Measurements from ENCODE around the gene EXOSC7. TPM values are rescaled to one million over a fixed set of nuclear protein-coding genes. Genes with fewer than 3 reads are reported as not detected.
"Not testable (repeated sequence)": the region's sequence is repeated elsewhere in the genome, so short reads cannot be mapped to it uniquely, and the experiment has no call there.

The EXOSC7 gene
- total RNA-seq, 2 donors from 2014 or later: 43.3 to 45.9 TPM

- Histone ChIP-seq H3K4me1 (ENCODE audit: control insufficient read depth in 1 of 2, low read depth in 2 of 2) (peaks cover 10 to 26% of the 10 kb centered on the region in 2 donors), H3K4me3 (no peak overlapping the region), H3K36me3 (no peaks in the 10 kb centered on the region), H3K9me3 (no peaks in the 10 kb centered on the region), H3K27ac (no peak overlapping the region), H3K27me3 (replicated peaks; ENCODE audit: insufficient read depth) (no peaks in the 10 kb centered on the region)
- no peak for DNase-seq (ENCODE audit: low spot score)
- no peak for ATAC-seq (ENCODE audit: insufficient number of reproducible peaks, low FRiP score, low read depth)
- no peak for TF ChIP-seq CTCF (IDR thresholded peaks at IDR 0.05)
Observed at GRCh38 chr3:44981220-44981619, 5.2 kb downstream of the EXOSC7 start.

DNA sequence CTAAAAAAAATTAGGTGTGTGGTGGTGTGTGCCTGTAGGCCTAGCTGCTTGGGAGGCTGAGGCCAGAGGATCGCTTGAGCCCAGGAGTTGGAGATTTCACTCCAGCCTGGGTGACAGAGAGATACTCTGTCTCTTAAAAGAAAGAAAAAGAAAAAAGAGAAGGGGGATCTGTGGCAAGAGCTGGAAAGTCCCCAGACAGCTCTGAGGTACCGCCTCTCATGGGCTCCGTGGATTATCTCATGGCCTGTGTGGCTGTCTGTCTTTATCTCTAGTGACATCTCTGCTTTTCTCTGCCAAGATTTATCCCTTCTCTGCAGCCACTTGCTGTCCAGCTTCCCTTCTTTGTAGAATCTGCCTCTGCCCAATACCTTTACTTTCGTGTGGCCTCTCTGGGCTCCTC lies 5.7 kb downstream of the EXOSC7 start:
- DNase-seq (ENCODE audit: low spot score): no peak
- ATAC-seq (ENCODE audit: insufficient number of reproducible peaks, low FRiP score, low read depth): no peak
- H3K27ac ChIP-seq: no peak overlapping the region

DNA sequence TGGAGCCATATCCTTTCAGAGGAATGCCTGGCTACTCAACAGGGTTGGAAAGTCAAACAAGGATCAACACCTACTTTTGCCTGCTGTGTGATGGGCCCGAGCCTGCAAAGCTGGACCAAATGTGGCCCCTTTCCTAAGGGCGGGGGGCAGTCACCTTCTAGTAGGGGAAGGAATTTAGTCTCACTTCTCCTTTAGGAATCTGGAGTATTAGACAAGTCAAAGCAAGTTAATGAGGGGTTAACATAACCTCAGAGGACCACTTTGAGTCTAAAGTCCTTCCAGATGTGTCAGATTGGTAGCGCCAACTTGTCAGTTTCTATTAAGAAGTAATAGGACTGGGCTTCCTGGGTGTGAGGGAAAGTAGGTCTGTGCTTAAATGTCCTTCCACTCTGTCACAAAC lies 6.8 kb downstream of the EXOSC7 start:
- no peak overlapping the region for H3K4me3 ChIP-seq
- no peaks in the 10 kb centered on the region for H3K27me3 ChIP-seq (replicated peaks; ENCODE audit: insufficient read depth)
- H3K27ac ChIP-seq: no peak overlapping the region
- no peak for TF ChIP-seq CTCF (IDR thresholded peaks at IDR 0.05)
- H3K9me3 ChIP-seq: no peaks in the 10 kb centered on the region
- ATAC-seq (ENCODE audit: insufficient number of reproducible peaks, low FRiP score, low read depth) (no peak), DNase-seq (ENCODE audit: low spot score) (no peak)
- H3K4me1 ChIP-seq (ENCODE audit: control insufficient read depth in 1 of 2, low read depth in 2 of 2): peaks cover 4 to 13% of the 10 kb centered on the region in 2 donors
- H3K36me3 ChIP-seq: no peaks in the 10 kb centered on the region

More for the DNA sequence above, 5.7 kb downstream of the EXOSC7 start:
- Histone ChIP-seq H3K9me3 (no peaks in the 10 kb centered on the region), H3K36me3 (no peaks in the 10 kb centered on the region), H3K27me3 (replicated peaks; ENCODE audit: insufficient read depth) (no peaks in the 10 kb centered on the region), H3K4me1 (ENCODE audit: control insufficient read depth in 1 of 2, low read depth in 2 of 2) (peaks cover 10 to 24% of the 10 kb centered on the region in 2 donors), H3K4me3 (no peak overlapping the region)
- no peak for TF ChIP-seq CTCF (IDR thresholded peaks at IDR 0.05)

- Histone ChIP-seq H3K27ac (no peak overlapping the region), H3K36me3 (no peaks in the 10 kb centered on the region), H3K9me3 (no peaks in the 10 kb centered on the region), H3K4me1 (ENCODE audit: control insufficient read depth in 1 of 2, low read depth in 2 of 2) (peaks cover under 1 to 11% of the 10 kb centered on the region in 2 donors), H3K4me3 (no peak overlapping the region), H3K27me3 (replicated peaks; ENCODE audit: insufficient read depth) (no peaks in the 10 kb centered on the region)
- TF ChIP-seq CTCF (IDR thresholded peaks at IDR 0.05): no peak
- ATAC-seq (ENCODE audit: insufficient number of reproducible peaks, low FRiP score, low read depth): no peak
- DNase-seq (ENCODE audit: low spot score): no peak
Observed at GRCh38 chr3:44983484-44983941, 7.5 kb downstream of the EXOSC7 start.

DNA sequence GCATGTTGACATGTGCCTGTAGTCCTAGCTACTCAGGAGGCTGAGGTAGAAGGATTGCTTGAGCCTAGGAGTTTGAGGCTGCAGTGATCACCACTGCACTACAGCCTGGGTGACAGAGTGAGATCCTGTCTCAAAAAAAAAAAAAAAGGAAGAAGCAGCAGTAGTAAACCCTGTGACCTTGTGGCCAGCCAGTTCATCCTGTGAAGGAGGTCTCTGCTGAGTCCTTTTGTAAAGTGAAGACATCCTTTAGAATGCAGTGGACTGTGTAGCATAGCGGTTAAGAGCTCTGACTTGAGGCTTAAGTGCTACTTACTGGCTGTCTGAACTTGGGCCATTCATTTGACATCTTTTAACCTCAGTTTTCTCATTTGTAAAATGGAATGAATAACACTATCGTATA lies 8.3 kb downstream of the EXOSC7 start:
- Histone ChIP-seq H3K27me3 (replicated peaks; ENCODE audit: insufficient read depth) (no peaks in the 10 kb centered on the region), H3K4me1 (ENCODE audit: control insufficient read depth in 1 of 2, low read depth in 2 of 2) (peaks cover 0 to 11% of the 10 kb centered on the region in 2 donors), H3K4me3 (no peak overlapping the region), H3K27ac (no peak overlapping the region), H3K36me3 (no peaks in the 10 kb centered on the region), H3K9me3 (no peaks in the 10 kb centered on the region)
- DNase-seq (ENCODE audit: low spot score) (no peak), ATAC-seq (ENCODE audit: insufficient number of reproducible peaks, low FRiP score, low read depth) (no peak)
- TF ChIP-seq CTCF (IDR thresholded peaks at IDR 0.05): no peak

- not testable (repeated sequence) for H3K36me3 ChIP-seq; H3K9me3 ChIP-seq; H3K4me3 ChIP-seq; ATAC-seq (ENCODE audit: insufficient number of reproducible peaks, low FRiP score, low read depth); H3K27me3 ChIP-seq (replicated peaks; ENCODE audit: insufficient read depth); H3K27ac ChIP-seq; DNase-seq (ENCODE audit: low spot score)
- H3K4me1 ChIP-seq (ENCODE audit: control insufficient read depth in 1 of 2, low read depth in 2 of 2): peaks cover 0 to 11% of the 10 kb centered on the region in 2 donors
Observed at GRCh38 chr3:44986330-44986729, 10.3 kb downstream of the EXOSC7 start.

Measured in thoracic aorta (tissue), 2 donors.